Measurements from ENCODE around the gene UGT1A8.

Gene UGT1A8

DNA sequence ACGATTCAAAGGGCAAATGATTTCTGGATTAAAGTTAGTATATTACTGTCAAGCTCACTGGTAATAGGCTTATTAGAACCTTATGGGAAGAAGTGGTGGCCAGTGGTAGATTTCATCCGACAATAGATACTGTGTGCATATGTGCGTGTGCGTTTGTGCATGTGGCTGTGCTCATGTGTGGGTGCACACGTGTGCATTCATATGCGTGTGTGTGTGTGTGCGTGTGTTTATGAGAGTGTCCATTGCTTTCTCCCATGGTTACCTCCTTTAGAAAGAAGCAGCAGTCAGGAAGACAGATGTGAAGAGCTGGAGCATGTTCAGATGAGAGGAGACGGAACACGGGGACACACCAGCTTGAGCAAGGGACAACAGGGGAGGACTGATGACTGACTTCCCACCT, 151.8 kb downstream of the UGT1A8 start:
- no peaks in the 10 kb centered on the region for H3K4me1 Mint-ChIP-seq (ENCODE audit: low read depth)
- no peaks in the 10 kb centered on the region for H3K9me3 Mint-ChIP-seq
- no peaks in the 10 kb centered on the region for H3K27me3 Mint-ChIP-seq (ENCODE audit: low read depth)
- no peak overlapping the region for H3K4me3 Mint-ChIP-seq
- H3K27ac Mint-ChIP-seq: no peak overlapping the region
- H3K36me3 Mint-ChIP-seq (ENCODE audit: low read depth): no peaks in the 10 kb centered on the region

DNA sequence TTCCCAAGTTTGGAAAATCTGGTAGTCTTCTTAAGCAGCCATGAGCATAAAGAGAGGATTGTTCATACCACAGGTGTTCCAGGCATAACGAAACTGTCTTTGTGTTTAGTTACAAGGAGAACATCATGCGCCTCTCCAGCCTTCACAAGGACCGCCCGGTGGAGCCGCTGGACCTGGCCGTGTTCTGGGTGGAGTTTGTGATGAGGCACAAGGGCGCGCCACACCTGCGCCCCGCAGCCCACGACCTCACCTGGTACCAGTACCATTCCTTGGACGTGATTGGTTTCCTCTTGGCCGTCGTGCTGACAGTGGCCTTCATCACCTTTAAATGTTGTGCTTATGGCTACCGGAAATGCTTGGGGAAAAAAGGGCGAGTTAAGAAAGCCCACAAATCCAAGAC, 154.7 kb downstream of the UGT1A8 start:
- H3K9me3 Mint-ChIP-seq: peaks cover 11% of the 10 kb centered on the region
- no peaks in the 10 kb centered on the region for H3K4me1 Mint-ChIP-seq (ENCODE audit: low read depth)
- H3K4me3 Mint-ChIP-seq: no peak overlapping the region
- H3K36me3 Mint-ChIP-seq (ENCODE audit: low read depth): no peaks in the 10 kb centered on the region
- no peaks in the 10 kb centered on the region for H3K27me3 Mint-ChIP-seq (ENCODE audit: low read depth)
- no peak overlapping the region for H3K27ac Mint-ChIP-seq

GRCh38 chr2:233772583-233772982, 155.2 kb downstream of the UGT1A8 start:
- Mint-ChIP-seq H3K27me3 (ENCODE audit: low read depth) (no peaks in the 10 kb centered on the region), H3K4me1 (ENCODE audit: low read depth) (no peaks in the 10 kb centered on the region), H3K27ac (no peak overlapping the region), H3K9me3 (peaks cover 13% of the 10 kb centered on the region), H3K4me3 (no peak overlapping the region), H3K36me3 (ENCODE audit: low read depth) (no peaks in the 10 kb centered on the region)

DNA sequence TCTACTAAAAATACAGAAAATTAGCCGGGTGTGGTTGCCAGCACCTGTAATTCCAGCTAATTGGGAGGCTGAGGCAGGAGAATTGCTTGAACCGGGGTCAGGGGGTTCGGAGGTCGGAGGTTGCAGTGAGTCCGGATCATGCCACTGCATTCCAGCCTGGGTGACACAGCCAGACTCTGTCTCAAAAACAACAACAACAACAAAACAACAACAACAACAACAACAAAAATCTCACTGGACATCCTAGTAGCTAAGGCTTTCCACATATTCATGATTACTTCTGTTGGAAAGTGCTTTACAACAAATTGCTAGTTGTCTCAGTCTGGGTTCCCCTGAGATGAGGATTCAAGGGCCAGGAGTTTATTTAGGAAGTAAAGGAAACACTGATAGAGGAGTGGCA, 156.4 kb downstream of the UGT1A8 start:
- no peaks in the 10 kb centered on the region for H3K27me3 Mint-ChIP-seq (ENCODE audit: low read depth)
- H3K27ac Mint-ChIP-seq: no peak overlapping the region
- no peaks in the 10 kb centered on the region for H3K36me3 Mint-ChIP-seq (ENCODE audit: low read depth)
- peaks cover 13% of the 10 kb centered on the region for H3K9me3 Mint-ChIP-seq
- H3K4me1 Mint-ChIP-seq (ENCODE audit: low read depth): no peaks in the 10 kb centered on the region
- no peak overlapping the region for H3K4me3 Mint-ChIP-seq

DNA sequence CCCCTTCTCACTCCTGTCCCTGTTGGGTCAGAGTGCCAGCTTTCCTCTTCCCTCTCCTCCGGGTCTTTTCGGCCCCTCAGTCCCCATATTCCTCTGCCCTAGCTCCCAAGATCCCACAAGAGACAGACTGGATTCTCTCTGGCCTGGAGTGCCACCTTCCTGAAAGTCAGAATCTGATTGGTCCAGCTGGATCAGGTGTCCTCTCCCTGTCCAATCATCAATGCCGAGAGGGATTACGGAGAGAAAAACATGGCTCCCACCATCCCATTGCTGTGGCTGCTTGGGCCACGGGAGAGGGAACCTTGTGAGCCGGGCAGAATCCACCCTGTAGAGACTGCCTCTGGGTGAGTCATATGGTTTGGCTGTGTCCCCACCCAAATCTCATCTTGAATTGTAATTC, 158.0 kb downstream of the UGT1A8 start:
- Mint-ChIP-seq H3K27ac (no peak overlapping the region), H3K36me3 (ENCODE audit: low read depth) (no peaks in the 10 kb centered on the region), H3K4me1 (ENCODE audit: low read depth) (no peaks in the 10 kb centered on the region), H3K9me3 (peaks cover 13% of the 10 kb centered on the region), H3K27me3 (ENCODE audit: low read depth) (no peaks in the 10 kb centered on the region), H3K4me3 (no peak overlapping the region)

DNA sequence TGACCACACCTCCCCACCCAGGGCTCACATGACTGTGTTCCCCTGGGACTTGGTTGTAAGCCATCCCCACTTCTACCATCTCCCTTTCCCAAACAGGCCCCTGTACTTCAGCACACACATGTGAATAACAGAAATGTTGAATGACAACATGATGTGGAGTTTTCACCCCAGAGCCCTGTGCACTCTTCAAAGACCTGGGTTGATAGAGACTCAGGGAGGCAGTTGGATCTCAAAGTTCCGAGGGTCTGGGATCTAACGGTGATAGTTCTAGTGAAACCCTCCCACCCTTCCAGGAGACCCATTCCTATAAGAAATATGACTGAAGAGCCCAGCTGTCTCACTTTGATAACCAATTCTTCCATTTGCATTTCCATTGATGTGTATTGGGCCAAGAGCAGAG, 160.6 kb downstream of the UGT1A8 start, which contains the start of gene MROH2A:
MROH2A (plus strand) TSS at position 301 of the 400 bp plus-strand sequence. CDS start 1,029 bp downstream, outside the sequence.
- no peaks in the 10 kb centered on the region for H3K36me3 Mint-ChIP-seq (ENCODE audit: low read depth)
- no peak within 1 kb of the TSS for H3K4me3 Mint-ChIP-seq
- H3K27me3 Mint-ChIP-seq (ENCODE audit: low read depth): peaks cover 16% of the 10 kb centered on the region
- no peak within 1 kb of the TSS for H3K27ac Mint-ChIP-seq
- peaks cover 16% of the 10 kb centered on the region for H3K9me3 Mint-ChIP-seq
- no peaks in the 10 kb centered on the region for H3K4me1 Mint-ChIP-seq (ENCODE audit: low read depth)

DNA sequence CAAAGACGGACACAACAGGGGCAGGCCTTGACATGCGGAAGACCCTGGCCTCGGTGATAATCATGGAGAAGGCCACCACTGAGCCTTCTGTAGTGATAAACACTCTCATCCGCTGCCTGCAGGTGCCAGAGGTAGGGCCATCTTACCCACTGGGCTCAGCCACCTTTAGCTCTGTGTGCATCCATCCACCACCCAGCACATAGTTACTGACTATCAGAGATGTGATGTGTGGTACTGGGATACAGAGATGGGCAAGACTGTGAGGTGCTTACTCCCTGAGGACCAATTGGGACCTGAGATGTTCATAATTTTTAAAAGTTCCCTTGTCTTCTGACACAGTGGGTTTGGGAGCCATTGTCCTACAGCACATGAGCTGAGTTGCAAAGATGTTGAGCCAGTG, 162.3 kb downstream of the UGT1A8 start:
- Mint-ChIP-seq H3K36me3 (ENCODE audit: low read depth) (no peaks in the 10 kb centered on the region), H3K27me3 (ENCODE audit: low read depth) (peaks cover 16% of the 10 kb centered on the region), H3K4me1 (ENCODE audit: low read depth) (no peaks in the 10 kb centered on the region), H3K27ac (no peak overlapping the region), H3K4me3 (no peak overlapping the region), H3K9me3 (peaks cover 16% of the 10 kb centered on the region)

DNA sequence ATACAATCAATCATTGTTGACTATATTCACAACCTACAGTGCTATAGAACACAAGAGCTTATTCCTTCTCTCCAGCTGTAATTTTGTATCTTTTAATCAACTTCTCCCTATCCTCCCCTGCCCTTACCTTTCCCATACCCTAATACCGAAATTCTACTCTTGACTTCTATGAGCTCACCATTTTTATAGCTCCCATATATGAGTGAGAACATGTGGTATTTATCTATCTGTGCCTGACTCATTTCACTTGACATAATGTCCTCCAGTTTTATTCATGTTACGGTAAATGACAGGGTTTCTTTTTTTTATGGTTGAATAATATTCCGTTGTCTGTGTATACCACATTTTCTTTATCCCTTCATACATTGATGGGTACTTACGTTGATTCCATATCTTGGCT, 163.3 kb downstream of the UGT1A8 start:
- Mint-ChIP-seq H3K36me3 (ENCODE audit: low read depth) (no peaks in the 10 kb centered on the region), H3K27me3 (ENCODE audit: low read depth) (peaks cover 16% of the 10 kb centered on the region), H3K4me3 (no peak overlapping the region), H3K27ac (no peak overlapping the region), H3K9me3 (peaks cover 15% of the 10 kb centered on the region), H3K4me1 (ENCODE audit: low read depth) (no peaks in the 10 kb centered on the region)

DNA sequence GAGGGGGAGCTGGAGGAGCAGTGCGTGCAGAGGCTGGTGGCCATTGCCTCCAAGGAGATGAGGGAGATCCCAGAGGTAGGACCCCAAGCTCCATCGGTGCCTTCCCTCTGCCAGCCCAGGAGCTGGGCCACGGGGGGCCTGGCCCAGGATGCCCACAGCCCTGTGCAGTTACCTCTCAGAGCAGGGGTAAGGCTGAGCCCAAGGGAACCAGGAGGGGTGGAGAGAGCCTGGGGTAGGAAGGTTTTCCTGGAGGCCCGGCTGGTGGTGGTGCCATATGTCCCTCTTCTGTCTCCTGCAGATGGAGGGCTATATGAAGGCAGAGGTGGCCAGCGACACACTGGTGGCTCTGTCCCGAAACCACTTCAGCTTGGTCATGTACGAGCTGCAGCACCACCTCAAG, 172.1 kb downstream of the UGT1A8 start:
- Mint-ChIP-seq H3K27ac (no peak overlapping the region), H3K27me3 (ENCODE audit: low read depth) (no peaks in the 10 kb centered on the region), H3K36me3 (ENCODE audit: low read depth) (no peaks in the 10 kb centered on the region), H3K4me3 (no peak overlapping the region), H3K4me1 (ENCODE audit: low read depth) (no peaks in the 10 kb centered on the region), H3K9me3 (no peaks in the 10 kb centered on the region)

DNA sequence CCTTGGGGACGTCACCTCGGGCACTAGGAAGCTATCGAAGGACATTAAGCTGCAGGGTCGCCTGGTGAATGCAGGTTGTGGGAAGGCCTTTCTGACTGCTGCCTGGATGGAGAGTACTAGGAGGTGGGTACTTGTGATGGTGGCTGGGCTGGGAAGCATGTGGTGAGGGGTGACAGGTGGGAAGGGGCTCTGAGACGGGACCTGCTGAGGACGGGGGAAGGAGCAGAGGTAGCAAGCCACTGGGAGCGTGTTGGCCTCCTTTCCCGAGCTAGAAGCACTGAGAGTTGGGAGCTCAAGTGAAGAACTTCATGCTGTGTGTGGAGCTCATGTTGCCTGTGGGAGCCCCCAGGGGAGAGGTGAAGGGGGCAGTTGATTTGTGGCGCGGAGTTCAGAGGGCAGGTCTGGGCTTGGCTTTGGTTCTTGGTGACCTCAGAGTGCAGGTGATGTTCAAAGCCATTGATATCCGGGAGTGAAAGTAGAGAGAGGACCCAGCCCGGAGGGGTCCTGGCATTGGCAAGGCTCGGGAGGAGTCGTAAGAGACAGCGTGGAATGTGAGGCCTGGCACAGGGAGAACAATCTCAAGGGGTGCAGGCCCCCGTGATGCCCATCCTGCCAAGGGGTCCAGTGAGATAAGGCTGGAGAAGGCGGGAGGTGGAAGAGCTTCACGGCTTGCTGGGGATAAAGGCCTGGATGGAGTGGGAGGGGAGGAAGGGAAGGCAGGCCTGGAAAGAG, 173.9 kb downstream of the UGT1A8 start:
- no peaks in the 10 kb centered on the region for H3K36me3 Mint-ChIP-seq (ENCODE audit: low read depth)
- H3K27ac Mint-ChIP-seq: no peak overlapping the region
- H3K27me3 Mint-ChIP-seq (ENCODE audit: low read depth): no peaks in the 10 kb centered on the region
- no peaks in the 10 kb centered on the region for H3K9me3 Mint-ChIP-seq
- no peaks in the 10 kb centered on the region for H3K4me1 Mint-ChIP-seq (ENCODE audit: low read depth)
- no peak overlapping the region for H3K4me3 Mint-ChIP-seq

DNA sequence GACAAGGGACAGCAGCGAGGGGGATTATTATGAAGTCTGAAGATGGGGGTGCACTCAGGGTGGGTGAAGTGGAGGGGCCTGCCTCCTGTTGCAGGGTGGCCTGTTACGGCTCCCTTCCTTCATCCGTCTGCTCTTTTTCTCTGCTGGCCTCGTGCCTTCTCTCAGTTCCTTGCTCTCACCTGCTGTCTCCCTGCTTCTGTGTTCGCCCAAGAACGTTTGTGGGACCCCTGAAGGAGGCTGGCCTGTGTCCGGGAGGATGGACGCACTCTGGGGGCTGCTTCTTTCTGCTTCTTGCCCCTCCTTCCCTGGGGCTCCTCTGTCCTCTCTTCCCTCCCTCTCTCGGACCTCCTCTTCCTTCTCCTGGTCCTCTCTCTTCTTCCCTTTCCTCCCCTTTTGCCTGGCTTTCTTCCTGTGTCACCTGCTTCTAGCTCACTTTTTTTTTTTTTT, 174.5 kb downstream of the UGT1A8 start:
- H3K4me1 Mint-ChIP-seq (ENCODE audit: low read depth): no peaks in the 10 kb centered on the region
- no peaks in the 10 kb centered on the region for H3K36me3 Mint-ChIP-seq (ENCODE audit: low read depth)
- no peak overlapping the region for H3K27ac Mint-ChIP-seq
- H3K9me3 Mint-ChIP-seq: no peaks in the 10 kb centered on the region
- no peak overlapping the region for H3K4me3 Mint-ChIP-seq
- no peaks in the 10 kb centered on the region for H3K27me3 Mint-ChIP-seq (ENCODE audit: low read depth)

DNA sequence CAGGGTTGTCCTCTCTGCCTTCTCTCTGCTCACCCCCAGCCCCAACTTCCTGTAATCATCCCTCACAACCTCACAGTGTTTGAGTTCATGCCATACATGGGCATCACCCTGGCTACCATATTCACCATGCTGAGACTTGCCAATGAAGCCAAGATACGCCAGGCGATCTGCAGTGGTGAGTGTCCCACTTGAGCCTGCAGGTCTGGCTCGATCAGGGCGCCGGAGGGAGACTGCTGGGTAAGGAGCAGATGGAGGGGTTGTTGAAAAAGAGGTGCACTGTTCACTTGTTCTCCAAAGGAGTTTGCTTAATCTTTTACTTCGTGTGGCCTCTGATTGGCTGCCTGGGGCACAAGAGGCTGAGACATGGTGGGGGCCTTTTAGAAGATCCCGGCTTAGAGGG, 175.3 kb downstream of the UGT1A8 start:
- Mint-ChIP-seq H3K27ac (no peak overlapping the region), H3K36me3 (ENCODE audit: low read depth) (no peaks in the 10 kb centered on the region), H3K4me3 (no peak overlapping the region), H3K27me3 (ENCODE audit: low read depth) (no peaks in the 10 kb centered on the region), H3K9me3 (no peaks in the 10 kb centered on the region), H3K4me1 (ENCODE audit: low read depth) (no peaks in the 10 kb centered on the region)

DNA sequence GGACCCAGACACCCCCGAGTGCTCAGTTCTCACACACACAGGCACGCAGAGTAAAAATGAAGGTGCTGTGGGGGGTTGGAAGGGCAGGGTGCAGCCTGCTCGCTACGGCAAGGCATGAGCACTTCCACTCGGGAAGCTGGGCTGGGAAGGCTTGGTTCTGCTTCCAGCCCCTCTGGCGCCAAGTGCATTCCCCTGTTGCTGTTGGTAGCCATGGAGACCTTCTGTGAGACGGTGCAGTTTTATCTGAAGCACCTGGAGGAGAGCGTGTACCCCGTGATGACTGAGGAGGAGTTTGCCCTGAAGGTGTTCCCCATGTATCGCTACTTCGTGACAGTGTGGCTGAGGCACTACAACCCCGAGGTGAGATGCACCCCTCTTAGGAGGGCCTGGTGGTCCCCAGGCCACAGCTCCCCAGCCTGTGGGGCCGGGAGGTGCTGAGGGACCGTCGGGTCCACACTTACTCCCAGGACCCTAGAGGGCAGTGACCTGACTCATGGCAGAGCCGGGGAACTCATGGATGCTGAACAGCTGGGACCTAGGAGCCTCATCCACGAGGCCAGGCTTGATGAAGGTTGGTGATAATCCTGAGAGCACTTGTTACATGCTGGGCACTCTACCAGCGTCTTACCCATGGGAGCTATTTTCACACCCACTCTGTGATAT, 176.2 kb downstream of the UGT1A8 start:
- no peak overlapping the region for H3K4me3 Mint-ChIP-seq
- no peaks in the 10 kb centered on the region for H3K36me3 Mint-ChIP-seq (ENCODE audit: low read depth)
- no peaks in the 10 kb centered on the region for H3K4me1 Mint-ChIP-seq (ENCODE audit: low read depth)
- no peak overlapping the region for H3K27ac Mint-ChIP-seq
- no peaks in the 10 kb centered on the region for H3K27me3 Mint-ChIP-seq (ENCODE audit: low read depth)
- H3K9me3 Mint-ChIP-seq: no peaks in the 10 kb centered on the region

GRCh38 chr2:233794128-233794658, 176.8 kb downstream of the UGT1A8 start:
- Mint-ChIP-seq H3K36me3 (ENCODE audit: low read depth) (no peaks in the 10 kb centered on the region), H3K27ac (no peak overlapping the region), H3K27me3 (ENCODE audit: low read depth) (no peaks in the 10 kb centered on the region), H3K9me3 (no peaks in the 10 kb centered on the region), H3K4me3 (no peak overlapping the region), H3K4me1 (ENCODE audit: low read depth) (no peaks in the 10 kb centered on the region)

DNA sequence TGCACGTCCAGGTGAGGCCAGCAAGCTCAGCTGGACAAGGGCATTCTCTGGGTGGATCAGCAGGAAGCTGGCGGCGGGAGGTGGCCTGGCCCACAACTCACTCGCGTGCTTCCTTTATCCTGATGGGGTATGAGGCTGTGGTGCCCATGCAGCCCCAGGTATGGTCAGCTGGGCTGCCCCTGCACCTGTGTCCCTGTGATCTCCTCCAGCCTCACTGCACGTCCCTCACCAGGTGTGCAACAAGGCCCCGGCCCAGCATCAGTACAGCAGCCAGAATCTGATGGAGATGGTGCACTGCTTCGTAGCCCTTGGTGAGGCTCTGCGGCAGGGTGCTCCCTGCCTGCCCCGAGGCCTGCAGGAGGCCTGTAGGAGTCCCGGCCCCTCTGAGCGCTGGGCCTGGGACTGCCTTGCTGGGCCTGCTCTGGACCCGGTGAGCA, 178.3 kb downstream of the UGT1A8 start:
- Mint-ChIP-seq H3K36me3 (ENCODE audit: low read depth) (no peaks in the 10 kb centered on the region), H3K27me3 (ENCODE audit: low read depth) (no peaks in the 10 kb centered on the region), H3K9me3 (no peaks in the 10 kb centered on the region), H3K4me1 (ENCODE audit: low read depth) (no peaks in the 10 kb centered on the region), H3K27ac (no peak overlapping the region), H3K4me3 (no peak overlapping the region)
